Kidney tubule cell (primary cell): Measurements from ENCODE around the gene TOP3A.

Experiments used
- DNase-seq: peaks from one replicate; pipeline ENCODE4 v3.0.0-alpha.2; 2018; ENCODE audit warnings: low spot score

TOP3A gene

GRCh38 chr17:18254888-18255649 lies 59.7 kb downstream of the TOP3A start:
- no peak for DNase-seq

DNA sequence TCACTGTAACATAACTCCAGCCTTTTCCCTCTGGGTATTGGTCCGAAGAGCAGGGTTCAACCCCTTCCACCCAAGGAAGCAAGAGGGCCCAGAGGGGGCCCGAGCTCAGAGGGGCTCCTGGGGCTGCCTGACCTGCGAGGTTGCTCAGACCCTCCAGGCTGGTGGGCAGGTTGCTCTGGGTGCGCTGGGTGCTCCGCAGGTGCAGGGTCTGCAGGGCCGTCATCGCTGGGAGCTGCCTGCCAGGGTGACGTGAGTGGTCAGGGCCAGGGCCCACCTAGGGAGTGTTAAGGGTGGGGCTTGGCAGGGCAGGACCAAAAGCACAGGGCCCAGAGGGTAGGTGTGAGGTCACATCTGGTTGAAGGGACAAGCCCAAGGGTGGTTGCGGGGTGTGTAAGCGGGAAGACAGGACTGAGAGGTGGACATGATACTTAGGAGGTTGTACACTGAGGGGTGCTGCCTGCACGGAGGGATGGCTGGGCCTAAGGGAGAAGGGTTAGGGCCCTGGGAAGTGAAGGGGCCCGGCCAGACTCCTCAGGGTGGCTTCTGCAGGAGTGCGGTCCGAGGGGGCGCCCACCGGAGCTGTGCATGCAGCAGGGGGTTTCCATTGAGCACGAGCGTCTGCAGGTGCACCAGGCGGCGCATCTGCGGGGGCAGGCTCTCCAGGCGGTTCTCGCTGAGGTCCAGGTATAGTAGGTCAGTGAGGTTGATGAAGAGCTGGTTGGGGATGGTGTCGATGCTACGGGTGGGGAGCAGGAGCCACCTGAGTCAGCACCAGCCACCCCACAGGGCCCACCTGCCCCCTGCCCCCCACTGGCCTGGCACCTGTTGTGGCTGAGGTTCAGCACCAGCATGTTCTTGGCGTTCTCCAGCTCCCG lies 60.6 kb downstream of the TOP3A start:
- DNase-seq, result no peak

- no peak for DNase-seq
These were observed 61.5 kb downstream of the TOP3A start for GRCh38 chr17:18253187-18253884.

DNA sequence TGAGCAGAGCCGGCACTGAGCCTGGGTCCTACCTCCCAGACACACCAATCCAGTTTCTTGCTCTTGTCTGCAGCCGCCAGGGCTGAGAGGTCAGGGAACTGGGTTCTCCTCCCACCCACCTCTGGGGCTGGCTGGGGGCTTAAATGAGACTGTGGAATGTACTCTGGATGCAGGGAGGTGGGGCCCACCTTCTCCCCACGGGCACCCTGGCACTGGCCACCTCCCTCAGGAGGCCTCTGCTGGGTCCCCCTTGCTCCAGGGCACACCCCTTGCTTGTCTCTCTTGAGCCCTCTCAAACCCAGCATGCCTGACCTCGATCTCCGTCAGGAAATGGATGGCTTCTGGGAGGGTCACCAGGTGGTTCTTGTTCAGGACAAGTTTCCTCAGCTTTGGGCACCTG lies 62.6 kb downstream of the TOP3A start:
- no peak for DNase-seq

- DNase-seq, result no peak
These were observed 63.6 kb downstream of the TOP3A start for GRCh38 chr17:18251204-18251603.

DNA sequence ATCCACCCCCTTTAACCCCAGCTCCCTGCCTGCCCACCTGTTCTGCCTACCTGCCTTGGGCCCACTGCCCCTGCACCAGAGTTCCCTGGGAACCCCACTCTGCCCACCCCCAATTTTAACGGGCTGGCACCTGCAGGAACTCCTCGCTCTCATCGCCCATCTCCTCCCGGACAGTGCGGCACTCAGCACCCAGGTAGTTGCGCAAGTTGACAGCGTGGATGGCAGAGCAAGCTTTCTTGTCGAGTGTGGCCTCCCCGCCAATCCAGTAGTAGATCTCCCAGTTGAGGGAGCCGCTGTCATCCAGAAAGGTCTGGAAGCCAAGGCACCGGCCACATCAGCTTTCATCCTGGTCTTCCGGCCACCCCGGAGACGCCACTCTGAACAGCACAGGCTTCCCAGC lies 64.1 kb downstream of the TOP3A start:
- DNase-seq, result no peak

- DNase-seq, result peak; percentile 25
These were observed 64.5 kb downstream of the TOP3A start for GRCh38 chr17:18250259-18250658.

GRCh38 chr17:18248811-18249210 lies 66.0 kb downstream of the TOP3A start:
- DNase-seq, result no peak

- DNase-seq, result peak; percentile 73
These were observed 66.5 kb downstream of the TOP3A start for GRCh38 chr17:18248300-18248731.

DNA sequence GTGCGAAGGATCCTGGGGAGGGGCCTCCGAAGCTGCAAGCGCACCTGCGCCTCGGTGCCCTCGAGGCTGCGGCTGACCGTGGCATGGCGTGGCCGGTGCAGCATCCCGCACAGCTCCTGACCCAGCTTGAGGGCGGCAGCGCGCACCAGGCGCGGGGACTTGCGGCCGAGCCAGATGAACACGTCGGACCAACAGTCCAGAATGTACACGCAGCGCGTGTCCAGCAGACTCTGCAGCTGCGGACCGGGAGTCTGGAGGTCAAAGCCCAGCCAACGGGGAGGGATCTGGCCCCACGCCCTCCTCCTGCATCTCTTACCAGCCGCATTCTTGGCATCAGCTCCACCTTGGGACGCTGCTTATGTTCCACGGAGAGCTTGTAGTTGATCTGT lies 67.2 kb downstream of the TOP3A start:
- DNase-seq, result no peak

DNA sequence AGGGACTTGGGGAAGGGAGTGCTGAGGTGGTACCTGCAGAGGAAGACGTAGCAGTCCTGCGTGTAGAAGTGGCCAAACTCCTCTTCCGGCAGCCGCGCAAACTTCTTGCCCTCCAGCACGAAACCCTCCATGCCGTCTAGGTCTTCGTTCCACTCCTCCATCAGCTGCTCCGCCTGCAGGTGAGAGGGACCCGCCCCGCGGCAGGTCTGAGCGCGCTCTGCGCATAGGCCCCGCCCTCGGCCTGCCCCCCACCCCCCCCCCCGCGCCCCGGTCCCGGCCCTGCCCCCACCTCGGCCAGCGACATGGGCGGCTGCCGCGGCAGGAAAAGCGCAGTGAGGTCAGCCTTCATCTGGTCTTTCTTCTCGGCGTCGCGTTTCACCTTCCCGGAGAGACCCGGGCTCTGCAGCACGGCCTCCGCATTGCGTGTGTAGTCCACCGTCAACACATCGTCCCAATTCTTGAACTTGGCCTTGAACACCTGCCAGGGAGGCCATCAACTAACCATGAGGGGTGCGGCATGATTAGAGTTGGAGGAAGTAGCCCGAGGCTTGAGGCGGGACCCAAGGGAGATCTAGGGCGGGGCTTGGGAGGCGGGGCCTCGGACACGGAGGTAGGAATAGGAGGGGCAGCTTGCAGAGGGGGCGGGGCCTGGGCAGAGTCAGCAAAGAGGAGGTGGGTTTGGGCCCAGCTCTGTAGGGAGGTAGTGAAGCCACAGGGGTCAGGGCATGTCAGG lies 67.7 kb downstream of the TOP3A start:
- peak; percentile 80 for DNase-seq

DNA sequence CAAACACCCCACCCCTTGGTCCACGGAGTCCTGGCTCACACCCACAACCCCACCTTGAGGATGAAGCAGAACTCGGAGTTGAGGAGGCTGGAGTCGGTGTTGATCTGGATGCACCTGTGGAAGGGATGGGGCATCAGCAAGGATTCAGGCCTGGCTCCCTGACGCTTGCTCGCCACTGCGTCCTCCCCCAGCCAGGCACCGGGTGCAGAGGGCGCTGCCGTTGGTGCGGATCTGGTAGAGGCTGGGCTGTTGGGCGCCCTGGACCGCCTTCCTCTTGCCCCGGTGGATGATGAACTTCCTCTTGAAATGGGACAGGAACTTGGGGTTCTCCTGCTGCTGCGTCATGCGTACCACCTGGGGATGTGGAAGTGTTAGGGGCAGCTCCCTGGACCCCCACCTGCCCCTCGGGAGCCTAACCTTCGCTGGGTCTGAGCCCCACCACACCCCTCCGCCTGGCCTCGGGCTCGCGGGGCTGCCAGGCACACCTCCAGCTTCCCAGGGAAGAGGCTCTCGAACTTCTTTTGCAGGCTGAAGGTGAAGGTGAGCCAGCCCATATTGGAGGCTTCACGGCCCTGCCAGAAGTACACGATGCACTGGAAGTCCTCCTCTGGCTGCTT lies 68.6 kb downstream of the TOP3A start:
- DNase-seq, result no peak

DNA sequence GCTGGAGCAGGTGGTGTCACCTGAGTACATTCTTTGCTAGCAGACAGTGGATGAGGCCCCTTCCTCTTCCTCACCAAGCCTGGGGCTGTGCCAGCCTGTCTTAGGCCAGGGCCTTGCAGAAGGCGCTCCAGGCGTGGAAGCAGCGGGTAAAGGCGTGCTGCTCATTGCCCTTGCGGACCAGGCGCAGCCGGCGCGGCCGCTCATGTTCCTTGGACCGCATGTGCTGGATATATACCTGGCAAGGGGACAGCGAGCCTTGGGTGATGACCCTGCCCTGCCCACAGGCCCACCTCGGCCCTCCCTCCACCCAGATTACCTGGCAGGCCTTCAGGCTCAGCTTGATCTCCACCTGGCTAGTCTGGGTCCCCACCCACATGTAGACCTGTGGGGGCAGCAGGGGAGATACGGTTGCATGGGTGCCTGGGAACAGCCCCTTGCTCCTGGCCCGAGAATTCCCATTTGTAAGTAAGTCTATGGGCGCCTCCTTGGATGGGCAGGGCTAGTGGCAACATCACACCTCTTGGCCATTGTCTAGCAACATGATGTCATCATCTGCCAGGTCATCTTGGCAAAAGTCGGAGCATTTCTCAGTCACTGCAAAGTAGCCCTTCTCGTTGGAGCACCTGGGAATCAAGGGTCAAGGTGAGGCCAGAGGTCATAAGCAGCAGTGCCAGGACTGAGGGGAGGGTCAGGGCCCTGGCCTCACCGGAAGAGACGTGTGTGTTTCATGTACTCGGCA lies 69.6 kb downstream of the TOP3A start:
- DNase-seq, result no peak

DNA sequence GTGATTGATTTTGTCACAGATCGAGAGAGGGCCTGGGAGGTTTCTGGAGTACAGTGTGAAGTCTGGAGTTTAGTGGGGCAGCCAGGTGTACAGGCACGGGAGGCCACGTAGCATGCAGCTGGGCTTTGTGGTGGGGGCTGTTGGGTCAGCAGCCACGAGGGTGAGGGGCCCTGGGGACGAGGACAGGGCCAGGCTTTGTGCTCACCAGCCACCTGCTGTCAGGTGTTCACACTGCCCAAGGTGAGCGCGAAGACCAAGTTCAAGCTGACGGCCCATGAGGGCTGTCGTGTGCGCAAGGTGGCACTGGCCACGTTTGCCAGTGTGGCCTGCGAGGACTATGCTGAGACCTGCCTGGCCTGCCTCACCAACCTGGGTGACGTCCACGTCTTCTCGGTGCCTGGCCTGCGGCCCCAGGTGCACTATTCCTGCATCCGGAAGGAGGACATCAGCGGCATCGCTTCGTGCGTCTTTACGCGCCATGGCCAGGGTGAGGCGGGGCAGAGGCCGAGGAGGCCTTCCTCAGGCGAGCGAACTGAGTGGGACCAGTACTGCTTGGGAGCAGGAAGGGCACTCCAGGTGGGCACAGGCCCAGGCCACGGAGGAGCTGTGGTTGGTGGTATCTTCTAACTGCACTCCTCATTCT lies 73.4 kb downstream of the TOP3A start:
- DNase-seq, result no peak

- no peak for DNase-seq
These were observed 74.3 kb downstream of the TOP3A start for GRCh38 chr17:18240449-18240848.

GRCh38 chr17:18238299-18238698 lies 76.5 kb downstream of the TOP3A start:
- no peak for DNase-seq

DNA sequence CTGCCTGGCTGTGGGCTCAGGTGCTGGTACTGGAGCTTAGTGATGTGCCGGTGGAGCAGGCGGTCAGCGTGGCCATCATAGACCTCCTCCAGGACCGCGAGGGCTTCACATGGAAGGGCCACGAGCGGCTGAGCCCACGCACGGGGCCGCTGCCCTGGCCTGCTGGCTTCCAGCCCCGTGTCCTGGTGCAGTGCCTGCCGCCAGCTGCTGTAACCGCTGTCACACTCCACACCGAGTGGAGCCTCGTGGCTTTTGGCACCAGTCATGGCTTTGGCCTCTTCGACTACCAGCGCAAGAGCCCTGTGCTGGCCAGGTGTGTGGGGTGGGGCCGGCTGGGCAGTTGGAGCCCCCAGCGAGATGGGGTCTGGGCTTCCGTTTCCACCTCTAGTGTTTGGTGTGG lies 77.3 kb downstream of the TOP3A start:
- DNase-seq, result no peak

DNA sequence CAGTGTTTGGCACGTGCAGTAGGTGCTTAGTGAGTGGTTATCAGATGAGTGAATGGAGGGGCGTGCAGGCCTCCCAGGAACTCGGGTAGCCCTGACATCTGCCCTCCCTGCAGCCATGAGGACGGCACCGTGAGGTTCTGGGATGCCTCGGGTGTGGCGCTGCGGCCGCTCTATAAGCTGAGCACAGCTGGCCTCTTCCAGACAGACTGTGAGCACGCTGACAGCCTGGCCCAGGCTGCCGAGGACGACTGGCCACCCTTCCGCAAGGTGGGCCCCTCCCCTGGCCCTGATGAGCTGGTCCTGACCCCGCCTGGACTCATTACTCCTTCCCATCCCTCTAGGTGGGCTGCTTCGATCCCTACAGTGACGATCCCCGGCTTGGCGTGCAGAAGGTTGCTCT lies 78.3 kb downstream of the TOP3A start:
- DNase-seq, result no peak

- DNase-seq, result no peak
These were observed 79.0 kb downstream of the TOP3A start for GRCh38 chr17:18235743-18236256.

DNA sequence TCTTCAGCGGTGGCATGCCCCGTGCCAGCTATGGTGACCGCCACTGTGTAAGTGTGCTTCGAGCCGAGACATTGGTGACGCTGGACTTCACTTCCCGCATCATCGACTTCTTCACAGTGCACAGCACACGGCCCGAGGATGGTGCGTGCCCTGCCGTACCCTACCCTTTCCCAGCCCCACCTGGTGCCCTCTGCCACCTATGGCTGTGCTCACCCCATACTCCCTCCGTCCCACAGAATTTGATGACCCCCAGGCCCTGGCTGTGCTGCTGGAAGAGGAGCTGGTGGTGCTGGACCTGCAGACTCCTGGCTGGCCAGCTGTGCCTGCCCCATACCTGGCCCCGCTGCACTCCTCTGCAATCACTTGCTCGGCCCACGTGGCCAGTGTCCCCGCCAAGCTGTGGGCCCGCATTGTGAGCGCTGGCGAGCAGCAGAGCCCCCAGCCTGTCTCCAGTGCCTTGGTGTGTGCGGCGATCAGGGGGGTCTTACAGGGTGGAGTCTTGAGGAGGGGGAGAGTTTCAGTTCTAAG lies 79.9 kb downstream of the TOP3A start:
- DNase-seq, result no peak
